RWPE1 (cell line): Measurements from ENCODE around the gene CACNA2D3.

ENCODE experiments used
- CTCF ChIA-PET: fragments of 350-600 bp; sonication (Branson Sonifier 250); formaldehyde crosslinking; extraction: SDS; loops from one replicate; lab custom pipeline; 2021; lab: Yijun Ruan, JAX
- POLR2A ChIA-PET: fragments of 400-600 bp; formaldehyde crosslinking; extraction: SDS; loops from one replicate; lab custom pipeline; 2020; ENCODE audit warnings: antibody characterized with exemption; ENCODE audit not compliant: low non-redundant PET; lab: Yijun Ruan, JAX
- DNase-seq: peaks from one replicate; pipeline ENCODE4 v3.0.0; 2012; ENCODE audit warnings: low spot score
- H3K27ac ChIP-seq: fragments of 450-650 bp; 2 replicates; pipeline ENCODE4 v1.5.1; 2017
- CTCF ChIP-seq: fragments of 450-650 bp; conservative IDR thresholded peaks from 2 replicates; pipeline ENCODE4 v1.5.1; 2017; ENCODE audit warnings: low read depth, mild to moderate bottlenecking

The CACNA2D3 gene

GRCh38 chr3:54882129-54882833 is 759.9 kb downstream of the CACNA2D3 start:
- TF ChIP-seq CTCF, result no peak
- DNase-seq, result peak; percentile 55
- ChIA-PET CTCF (no interaction called here), POLR2A (no interaction called here)
- H3K27ac ChIP-seq, result 0 out of 2 replicates have a peak overlapping the region, but pooled peaks have one; percentile 3

DNA sequence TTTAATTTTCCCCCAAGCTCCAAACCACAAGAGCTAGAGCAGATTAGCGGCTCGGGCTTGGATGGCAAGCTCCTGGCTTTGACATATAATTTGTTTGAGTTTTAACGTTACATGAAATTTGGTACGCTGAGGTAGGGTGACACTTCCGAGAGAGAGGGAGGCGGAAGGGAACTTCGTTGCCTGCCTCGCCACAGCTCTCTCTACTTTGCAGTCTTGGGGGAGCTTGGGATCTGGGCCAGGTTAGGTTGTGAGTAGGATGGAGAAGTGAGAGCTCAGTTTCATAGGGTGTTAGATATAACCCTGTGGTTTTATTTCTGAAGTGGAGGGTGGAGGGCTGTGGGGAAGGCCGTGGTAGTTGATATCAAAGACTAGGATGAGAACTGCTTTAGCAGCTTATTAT is 765.8 kb downstream of the CACNA2D3 start:
- TF ChIP-seq CTCF, result no peak
- H3K27ac ChIP-seq, result no peak overlapping the region
- CTCF ChIA-PET, result no interaction called here
- DNase-seq, result no peak
- POLR2A ChIA-PET, result no interaction called here

DNA sequence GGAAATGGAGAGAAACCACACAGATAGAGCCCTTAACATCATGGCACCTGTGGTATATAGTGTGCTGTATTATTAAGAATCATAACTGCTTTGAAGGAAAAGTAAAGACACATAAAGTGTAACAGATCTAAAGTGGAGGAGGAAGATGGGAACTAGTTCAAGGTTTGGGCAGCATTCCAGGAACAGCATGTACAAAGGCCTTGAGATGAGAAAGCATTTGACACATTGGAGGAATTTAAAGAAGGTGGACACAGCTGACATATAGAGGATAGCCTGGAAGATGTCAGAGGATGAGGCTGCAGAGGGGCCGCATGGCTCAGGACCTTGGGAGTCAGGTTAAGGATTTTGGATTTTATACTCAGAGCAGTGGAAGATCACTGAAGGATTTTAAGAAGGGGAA is 766.5 kb downstream of the CACNA2D3 start:
- no peak overlapping the region for H3K27ac ChIP-seq
- ChIA-PET CTCF (no interaction called here), POLR2A (no interaction called here)

DNA sequence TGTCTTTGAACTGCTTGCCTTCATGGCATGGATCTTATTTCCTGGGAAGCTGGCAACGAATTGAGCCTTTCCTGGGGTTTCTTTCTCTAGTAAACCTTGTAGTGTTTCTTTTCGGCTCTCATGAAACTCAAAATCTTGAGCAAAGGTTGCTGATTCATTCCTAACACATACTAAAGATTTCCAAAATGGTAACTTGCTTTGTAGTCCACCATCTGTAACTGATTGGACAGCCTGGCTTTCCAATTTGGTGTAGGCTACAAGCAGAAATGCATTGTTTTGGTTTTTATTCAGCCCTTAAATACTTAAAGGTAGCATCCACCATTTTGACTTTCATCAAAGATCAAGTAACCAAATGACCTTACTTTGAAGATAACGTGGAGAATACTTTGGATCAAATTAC is 767.4 kb downstream of the CACNA2D3 start:
- no peak for DNase-seq
- TF ChIP-seq CTCF, result no peak
- ChIA-PET POLR2A (no interaction called here), CTCF (no interaction called here)
- no peak overlapping the region for H3K27ac ChIP-seq

More for the DNA sequence above, 766.5 kb downstream of the CACNA2D3 start:
- no peak for DNase-seq
- TF ChIP-seq CTCF, result no peak

- TF ChIP-seq CTCF, result peak; percentile 46
- CTCF ChIA-PET, result interaction anchor here (0.6 to 1.1 kb wide), 3 partner anchors 125 to 751 kb away, joined by 3 read pairs; no protein-coding TSS in a partner anchor
- peak; percentile 95 for DNase-seq
- H3K27ac ChIP-seq, result peak overlapping the region; percentile 93
- POLR2A ChIA-PET, result interaction anchor here (0.6 kb wide), 1 partner anchor 18 kb away, joined by 3 read pairs; no protein-coding TSS in a partner anchor
Measured at GRCh38 chr3:54891540-54891897, 769.2 kb downstream of the CACNA2D3 start.

GRCh38 chr3:54892168-54892567 is 769.8 kb downstream of the CACNA2D3 start:
- POLR2A ChIA-PET, result no interaction called here
- CTCF ChIA-PET, result interaction anchor here (0.6 to 1.1 kb wide), 2 partner anchors 528 to 751 kb away, joined by 3 read pairs; no protein-coding TSS in a partner anchor
- TF ChIP-seq CTCF, result no peak
- peak overlapping the region; percentile 93 for H3K27ac ChIP-seq
- no peak for DNase-seq
